ENCODE measurements around the gene SRRM5.
"Not testable (repeated sequence)": the region's sequence is repeated elsewhere in the genome, so short reads cannot be mapped to it uniquely, and the experiment has no call there.

The SRRM5 gene

GRCh38 chr19:43611788-43612187 lies at the start of gene SRRM5:
TSS of gene SRRM5 (plus strand) at chr19:43612088. CDS start at chr19:43612122, 34 bp downstream.
- no peak for DNase-seq

- no peak for DNase-seq
Observed at GRCh38 chr19:43562226-43562697, 49.6 kb upstream of the SRRM5 start.

GRCh38 chr19:43562698-43563241 lies 49.1 kb upstream of the SRRM5 start:
- DNase-seq = peak; percentile 82 to 93

- no peak for DNase-seq
Observed at GRCh38 chr19:43563816-43564457, 48.0 kb upstream of the SRRM5 start.

GRCh38 chr19:43564800-43565199 lies 47.1 kb upstream of the SRRM5 start:
- no peak for DNase-seq

GRCh38 chr19:43569657-43570056 lies 42.2 kb upstream of the SRRM5 start:
- DNase-seq = no peak

GRCh38 chr19:43570174-43570791 lies 41.6 kb upstream of the SRRM5 start:
- peak; percentile 73 to 92 for DNase-seq

GRCh38 chr19:43572171-43572588 lies 39.7 kb upstream of the SRRM5 start:
- peak; percentile 32 to 57 for DNase-seq

- DNase-seq = peak in 1 of 2 experiments; percentile 3
Observed at GRCh38 chr19:43574424-43575155, 37.3 kb upstream of the SRRM5 start.

GRCh38 chr19:43575156-43575950 lies 36.5 kb upstream of the SRRM5 start, which contains the start of the genes PINLYP and XRCC1:
TSS of gene PINLYP (plus strand) at chr19:43575801. CDS start at chr19:43577192, 1,391 bp downstream.
TSS of gene XRCC1 (minus strand) at chr19:43575527. CDS start at chr19:43575458, 69 bp downstream.
- peak; percentile 98 for DNase-seq

GRCh38 chr19:43575955-43576878 lies 35.7 kb upstream of the SRRM5 start:
- DNase-seq = no peak

GRCh38 chr19:43578787-43579186 lies 33.1 kb upstream of the SRRM5 start:
- DNase-seq = no peak

GRCh38 chr19:43581467-43581866 lies 30.4 kb upstream of the SRRM5 start:
- no peak for DNase-seq

GRCh38 chr19:43582495-43582894 lies 29.4 kb upstream of the SRRM5 start:
- DNase-seq = no peak

GRCh38 chr19:43584484-43584883 lies 27.4 kb upstream of the SRRM5 start:
- no peak for DNase-seq

GRCh38 chr19:43586346-43586745 lies 25.5 kb upstream of the SRRM5 start:
- no peak for DNase-seq

- DNase-seq = not testable (repeated sequence)
Observed at GRCh38 chr19:43587029-43587428, 24.9 kb upstream of the SRRM5 start.

- no peak for DNase-seq
Observed at GRCh38 chr19:43589277-43589676, 22.6 kb upstream of the SRRM5 start.

GRCh38 chr19:43589678-43590077 lies 22.2 kb upstream of the SRRM5 start:
- DNase-seq = no peak

- DNase-seq = no peak
Observed at GRCh38 chr19:43591904-43592772, 19.8 kb upstream of the SRRM5 start.
